Mucosa of descending colon (tissue), 3 donors: ENCODE results near the gene ZNF12. TPM values are rescaled to one million over a fixed set of nuclear protein-coding genes. Genes with fewer than 3 reads are reported as not detected.
A peak's percentile ranks its signal among the peaks of the same experiment; 100 is the strongest.

Experiments
- ATAC-seq: fragments of 200-7000 bp; cut with Tn5 transposase; one replicate; pipeline ENCODE4 v1.9.1; 2020; ENCODE audit warnings: mild to moderate bottlenecking, moderate library complexity
- DNase-seq, 3 donors: peaks; one replicate each; pipeline ENCODE4 v3.0.0-alpha.2; 2020
- H3K36me3 ChIP-seq: fragments of 200-600 bp; one replicate; pipeline ENCODE4 v1.8.0; 2021; ENCODE audit warnings: low read depth, mild to moderate bottlenecking
- H3K4me1 ChIP-seq: fragments of 200-600 bp; one replicate; pipeline ENCODE4 v1.8.0; 2021; ENCODE audit warnings: low read depth, mild to moderate bottlenecking
- H3K4me3 ChIP-seq: fragments of 200-600 bp; one replicate; pipeline ENCODE4 v1.8.0; 2021; ENCODE audit warnings: mild to moderate bottlenecking
- H3K9me3 ChIP-seq: fragments of 200-600 bp; one replicate; pipeline ENCODE4 v1.8.0; 2021; ENCODE audit warnings: mild to moderate bottlenecking
- CTCF ChIP-seq: fragments of 200-600 bp; IDR thresholded peaks from one replicate; pipeline ENCODE4 v1.8.0; 2022; ENCODE audit warnings: antibody characterized with exemption, mild to moderate bottlenecking
- intact Hi-C, 2 donors: fragments of 100-400 bp; cut with DNase I in 1 of 2; cut with micrococcal nuclease in 1 of 2; formaldehyde crosslinking; loops; one replicate each; pipeline versions ENCODE4 v1.11.0 to v1.11.1; 2022; cut with DNase I, micrococcal nuclease
- total RNA-seq, 3 donors: library from RNA; stranded (reverse); fragmentation: NEBNext Ultra II Directional in 2 of 3; extraction: Animal tissue kit (Norgen Biotek cat#: 25700) in 2 of 3; gene quantifications; one replicate each; pipeline versions ENCODE4 v1.2.1 to v1.2.4, GENCODE V29; 2021 to 2023
- donor health status: DM: no; HTN: no; CAD: no; lungs with moderate emphysema.
- donor health status: DM: no; HTN: no; CAD: no.
- donor health status: DM: no; HTN: yes; CAD: no.

Gene ZNF12
- total RNA-seq, 3 donors from 2014 or later = 17.7 to 27.7 (median 26.1) TPM

- no peaks in the 10 kb centered on the region for H3K36me3 ChIP-seq
- intact Hi-C loops = no loop called here
These were observed 48.0 kb downstream of the ZNF12 start for GRCh38 chr7:6658618-6659345.

GRCh38 chr7:6656413-6656812 lies 50.3 kb downstream of the ZNF12 start:
- no peak for TF ChIP-seq CTCF
- Histone ChIP-seq H3K4me3 (no peak overlapping the region), H3K9me3 (peaks cover 2% of the 10 kb centered on the region), H3K36me3 (peaks cover 4% of the 10 kb centered on the region), H3K4me1 (no peaks in the 10 kb centered on the region)
- no peak for ATAC-seq
- DNase-seq = no peak
- intact Hi-C loops = no loop called here

More at GRCh38 chr7:6658618-6659345, 48.0 kb downstream of the ZNF12 start:
- Histone ChIP-seq H3K9me3 (no peaks in the 10 kb centered on the region), H3K4me3 (no peak overlapping the region), H3K4me1 (no peaks in the 10 kb centered on the region)
- TF ChIP-seq CTCF = no peak
- peak; percentile 14 for ATAC-seq
- DNase-seq = no peak

GRCh38 chr7:6655636-6656385 lies 50.9 kb downstream of the ZNF12 start:
- Histone ChIP-seq H3K9me3 (peaks cover 2% of the 10 kb centered on the region), H3K36me3 (peaks cover 4% of the 10 kb centered on the region), H3K4me3 (no peak overlapping the region), H3K4me1 (no peaks in the 10 kb centered on the region)
- DNase-seq (peak in 1 of 3 donors; percentile 44), ATAC-seq (no peak)
- intact Hi-C loops = no loop called here
- TF ChIP-seq CTCF = no peak

GRCh38 chr7:6654842-6655610 lies 51.7 kb downstream of the ZNF12 start:
- no peaks in the 10 kb centered on the region for H3K4me1 ChIP-seq
- ATAC-seq = no peak
- H3K4me3 ChIP-seq = no peak overlapping the region
- peaks cover 4% of the 10 kb centered on the region for H3K36me3 ChIP-seq
- intact Hi-C loops = no loop called here
- DNase-seq = no peak
- no peak for TF ChIP-seq CTCF
- peaks cover 2% of the 10 kb centered on the region for H3K9me3 ChIP-seq

GRCh38 chr7:6654113-6654841 lies 52.5 kb downstream of the ZNF12 start:
- no peak for TF ChIP-seq CTCF
- H3K4me3 ChIP-seq = no peak overlapping the region
- peaks cover 2% of the 10 kb centered on the region for H3K9me3 ChIP-seq
- intact Hi-C loops = no loop called here
- no peaks in the 10 kb centered on the region for H3K4me1 ChIP-seq
- peaks cover 4% of the 10 kb centered on the region for H3K36me3 ChIP-seq
- ATAC-seq (no peak), DNase-seq (no peak)
